BLaER1 treated with 17β-estradiol and CSF1 and Interleukin-3, amounts not matched to agents 10 nM and 100 nM (cell line): Measurements from ENCODE around the gene SLC2A2.

ENCODE experiments used
- H3K27ac ChIP-seq, 11 experiments: shearing (Covaris generic); formaldehyde crosslinking; 2 replicates each; pipeline ENCODE4 v1.8.1; 2022
- H3K27me3 ChIP-seq, 11 experiments: shearing (Covaris generic); formaldehyde crosslinking; 2 replicates each; pipeline ENCODE4 v1.8.1; 2022
- H3K36me3 ChIP-seq, 11 experiments: shearing (Covaris generic); formaldehyde crosslinking; 2 replicates each; pipeline ENCODE4 v1.8.1; 2022
- H3K4me1 ChIP-seq, 10 experiments: shearing (Covaris generic); formaldehyde crosslinking; 2 replicates each; pipeline ENCODE4 v1.8.1; 2022
- H3K4me2 ChIP-seq, 11 experiments: shearing (Covaris generic); formaldehyde crosslinking; 2 replicates each; pipeline ENCODE4 v1.8.1; 2022
- H3K4me3 ChIP-seq, 10 experiments: shearing (Covaris generic); formaldehyde crosslinking; 2 replicates each; pipeline ENCODE4 v1.8.1; 2022
- H3K9ac ChIP-seq, 11 experiments: shearing (Covaris generic); formaldehyde crosslinking; 2 replicates each; pipeline ENCODE4 v1.8.1; 2022
- H3K9me3 ChIP-seq, 11 experiments: shearing (Covaris generic); formaldehyde crosslinking; replicated peaks in 1 of 11; 2 replicates each; pipeline ENCODE4 v1.8.1; 2022
- H4K20me1 ChIP-seq, 11 experiments: shearing (Covaris generic); formaldehyde crosslinking; 2 replicates each; pipeline ENCODE4 v1.8.1; 2022
- Cebpa-rat ChIP-seq, 11 experiments: shearing (Covaris generic); IDR thresholded peaks; 2 replicates each; pipeline ENCODE4 v1.8.1; 2022

The SLC2A2 gene

DNA sequence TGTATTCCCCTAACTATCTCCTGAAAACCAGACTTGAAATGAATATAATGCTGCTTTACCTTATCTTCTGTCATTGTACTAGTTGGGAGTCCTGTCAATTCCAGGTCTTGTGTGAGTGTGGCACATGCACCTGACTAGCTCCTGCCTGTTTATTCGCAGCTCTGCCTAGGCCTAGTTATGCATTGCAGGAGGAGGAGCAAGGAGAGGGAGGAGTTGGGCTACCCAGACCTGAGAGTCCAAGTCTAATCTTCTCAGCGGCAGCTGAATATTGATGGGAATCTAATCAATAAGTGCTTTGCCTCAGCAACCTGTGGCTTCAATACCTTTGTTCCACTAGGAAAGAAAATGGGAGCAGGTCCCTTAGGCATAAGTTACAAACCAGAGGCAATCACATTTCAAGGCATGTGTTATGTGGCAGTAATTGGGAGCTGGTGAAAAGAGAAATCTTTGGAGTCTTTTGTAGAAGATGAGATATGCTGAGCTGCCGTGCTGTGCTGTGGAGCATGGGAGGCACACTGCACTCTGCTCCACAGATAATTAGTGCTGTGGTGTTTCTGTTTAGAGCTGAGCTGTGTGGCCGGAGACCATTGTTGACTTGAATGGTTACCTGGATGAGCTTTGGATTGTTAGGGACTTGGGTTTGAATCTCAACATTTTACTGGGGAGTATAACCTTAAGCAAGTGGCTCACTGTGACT is at the start of gene SLC2A2:
TSS of gene SLC2A2 (minus strand) at position 124 of the 697 bp plus-strand sequence. CDS start at position 74, 50 bp downstream.
- Histone ChIP-seq H3K4me2 (no peak within 1 kb of the TSS), H3K27me3 (peaks cover 0 to 19% (median 13%) of the 10 kb centered on the region in 11 experiments; a peak in 19 of 22 replicates)

DNA sequence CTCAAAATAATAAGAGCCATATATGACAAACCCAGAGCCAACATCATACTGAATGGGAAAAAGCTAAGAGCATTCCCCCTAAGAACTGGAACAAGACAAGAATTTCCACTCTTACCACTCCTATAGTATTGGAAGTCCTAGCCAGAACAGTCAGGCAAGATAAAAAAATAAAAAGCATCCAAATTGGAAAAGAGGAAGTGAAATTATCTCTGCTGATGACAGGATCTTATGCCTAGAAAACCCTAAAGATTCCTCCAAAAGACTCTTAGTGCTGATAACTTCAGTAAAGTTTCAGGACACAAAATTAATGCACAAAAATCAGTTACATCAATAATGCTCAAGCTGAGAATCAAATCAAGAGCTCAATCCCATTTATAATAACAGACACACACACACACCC is 45.9 kb upstream of the SLC2A2 start:
- Histone ChIP-seq H3K27me3 (no peaks in the 10 kb centered on the region), H3K36me3 (peaks cover 0 to 8% (median 0%) of the 10 kb centered on the region in 11 experiments; a peak in 1 of 22 replicates), H4K20me1 (no peaks in the 10 kb centered on the region), H3K4me2 (no peak overlapping the region), H3K4me1 (peaks cover 0 to 5% (median 0%) of the 10 kb centered on the region in 10 experiments; a peak in 2 of 20 replicates), H3K27ac (no peak overlapping the region), H3K4me3 (no peak overlapping the region), H3K9me3 (no peaks in the 10 kb centered on the region), H3K9ac (no peak overlapping the region)
- TF ChIP-seq Cebpa-rat (IDR thresholded peaks at IDR 0.05), result no peak

More for the DNA sequence above, at the start of gene SLC2A2:
- H3K9me3 ChIP-seq, result peaks cover 0 to 6% (median 0%) of the 10 kb centered on the region in 11 experiments; a peak in 3 of 22 replicates
- no peak within 1 kb of the TSS for H3K9ac ChIP-seq
- H3K36me3 ChIP-seq, result no peaks in the 10 kb centered on the region
- TF ChIP-seq Cebpa-rat (IDR thresholded peaks at IDR 0.05), result no peak
- H3K27ac ChIP-seq, result no peak within 1 kb of the TSS
- no peaks in the 10 kb centered on the region for H4K20me1 ChIP-seq
- no peaks in the 10 kb centered on the region for H3K4me1 ChIP-seq
- no peak within 1 kb of the TSS for H3K4me3 ChIP-seq

DNA sequence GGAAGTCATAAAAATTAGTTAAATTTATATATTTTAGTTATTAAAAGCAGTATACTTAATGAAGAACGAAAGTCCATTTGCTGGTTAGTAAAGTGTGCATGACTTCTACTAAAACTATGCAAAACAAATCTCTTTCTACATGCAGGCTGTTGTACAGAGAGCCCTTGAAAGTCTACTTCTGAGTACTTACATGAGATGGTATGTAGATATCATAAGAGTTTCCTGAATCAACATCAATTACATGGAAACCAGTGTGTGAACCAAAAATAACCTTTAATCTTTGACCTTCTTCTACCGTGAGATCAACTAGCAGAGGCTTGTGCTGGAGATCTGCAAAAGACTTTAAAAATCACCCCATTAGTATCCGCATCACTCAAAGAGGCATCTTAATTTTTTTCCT is 42.1 kb upstream of the SLC2A2 start:
- no peaks in the 10 kb centered on the region for H3K27me3 ChIP-seq
- no peak overlapping the region for H3K4me3 ChIP-seq
- H3K4me1 ChIP-seq, result peaks cover 0 to 5% (median 0%) of the 10 kb centered on the region in 10 experiments; a peak in 2 of 20 replicates
- H3K36me3 ChIP-seq, result peaks cover 0 to 17% (median 0%) of the 10 kb centered on the region in 11 experiments; a peak in 3 of 22 replicates
- H3K9me3 ChIP-seq, result no peaks in the 10 kb centered on the region
- H3K27ac ChIP-seq, result no peak overlapping the region
- no peak overlapping the region for H3K9ac ChIP-seq
- H3K4me2 ChIP-seq, result no peak overlapping the region
- no peak for TF ChIP-seq Cebpa-rat (IDR thresholded peaks at IDR 0.05)
- no peaks in the 10 kb centered on the region for H4K20me1 ChIP-seq

DNA sequence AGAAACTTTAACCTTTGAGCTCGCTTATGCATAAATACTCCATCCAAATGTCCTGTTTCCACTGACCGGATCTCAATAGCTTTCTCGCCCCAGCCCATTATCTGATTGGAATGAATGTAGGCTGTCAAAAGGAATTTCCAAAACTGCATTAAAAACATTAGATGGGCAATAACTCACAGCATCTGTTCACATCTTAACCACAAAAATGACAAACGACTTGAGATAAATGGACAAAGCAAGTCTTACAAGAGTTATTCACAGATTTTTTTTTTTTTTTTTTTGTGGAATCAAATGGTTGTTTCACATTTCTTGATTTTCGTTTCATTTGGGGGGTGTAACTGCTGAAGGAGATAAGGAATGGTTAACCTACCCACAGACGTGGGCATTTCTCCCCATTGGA is 39.7 kb upstream of the SLC2A2 start:
- no peak for TF ChIP-seq Cebpa-rat (IDR thresholded peaks at IDR 0.05)
- H3K27me3 ChIP-seq, result no peaks in the 10 kb centered on the region
- H4K20me1 ChIP-seq, result no peaks in the 10 kb centered on the region
- no peaks in the 10 kb centered on the region for H3K9me3 ChIP-seq
- H3K4me3 ChIP-seq, result no peak overlapping the region
- no peak overlapping the region for H3K9ac ChIP-seq
- no peaks in the 10 kb centered on the region for H3K4me1 ChIP-seq
- H3K27ac ChIP-seq, result no peak overlapping the region
- no peak overlapping the region for H3K4me2 ChIP-seq
- H3K36me3 ChIP-seq, result peaks cover 0 to 17% (median 0%) of the 10 kb centered on the region in 11 experiments; a peak in 3 of 22 replicates

- H3K9ac ChIP-seq, result no peak overlapping the region
- no peaks in the 10 kb centered on the region for H4K20me1 ChIP-seq
- no peaks in the 10 kb centered on the region for H3K4me1 ChIP-seq
- no peak overlapping the region for H3K4me3 ChIP-seq
- peaks cover 0 to 17% (median 0%) of the 10 kb centered on the region in 11 experiments; a peak in 3 of 22 replicates for H3K36me3 ChIP-seq
- no peak overlapping the region for H3K27ac ChIP-seq
- H3K4me2 ChIP-seq, result no peak overlapping the region
- no peaks in the 10 kb centered on the region for H3K27me3 ChIP-seq
- TF ChIP-seq Cebpa-rat (IDR thresholded peaks at IDR 0.05), result no peak
- no peaks in the 10 kb centered on the region for H3K9me3 ChIP-seq
Measured at GRCh38 chr3:171065732-171066131, 39.2 kb upstream of the SLC2A2 start.

DNA sequence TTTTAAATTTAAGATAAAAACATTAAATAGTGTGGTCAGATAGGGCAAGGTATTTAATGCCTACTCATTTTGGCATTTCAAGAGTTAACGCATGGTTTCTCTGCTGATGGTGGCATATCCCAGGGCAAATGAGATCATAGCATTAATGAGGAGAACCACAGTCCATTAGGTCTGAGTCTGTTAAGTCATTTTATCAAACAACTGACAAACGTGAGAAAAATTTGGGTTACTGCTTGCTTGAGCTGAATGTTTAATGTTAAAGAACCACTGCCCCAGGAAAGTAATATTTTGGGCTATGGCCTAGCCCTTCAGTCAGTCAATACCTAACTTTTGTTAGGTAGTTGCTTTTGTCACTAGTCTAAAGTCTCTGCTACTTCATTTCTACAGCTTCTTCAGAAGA is 37.9 kb upstream of the SLC2A2 start:
- no peak overlapping the region for H3K4me3 ChIP-seq
- H4K20me1 ChIP-seq, result no peaks in the 10 kb centered on the region
- H3K4me2 ChIP-seq, result no peak overlapping the region
- H3K9me3 ChIP-seq, result no peaks in the 10 kb centered on the region
- no peaks in the 10 kb centered on the region for H3K27me3 ChIP-seq
- no peaks in the 10 kb centered on the region for H3K4me1 ChIP-seq
- TF ChIP-seq Cebpa-rat (IDR thresholded peaks at IDR 0.05), result no peak
- peaks cover 0 to 17% (median 0%) of the 10 kb centered on the region in 11 experiments; a peak in 3 of 22 replicates for H3K36me3 ChIP-seq
- no peak overlapping the region for H3K9ac ChIP-seq
- no peak overlapping the region for H3K27ac ChIP-seq

DNA sequence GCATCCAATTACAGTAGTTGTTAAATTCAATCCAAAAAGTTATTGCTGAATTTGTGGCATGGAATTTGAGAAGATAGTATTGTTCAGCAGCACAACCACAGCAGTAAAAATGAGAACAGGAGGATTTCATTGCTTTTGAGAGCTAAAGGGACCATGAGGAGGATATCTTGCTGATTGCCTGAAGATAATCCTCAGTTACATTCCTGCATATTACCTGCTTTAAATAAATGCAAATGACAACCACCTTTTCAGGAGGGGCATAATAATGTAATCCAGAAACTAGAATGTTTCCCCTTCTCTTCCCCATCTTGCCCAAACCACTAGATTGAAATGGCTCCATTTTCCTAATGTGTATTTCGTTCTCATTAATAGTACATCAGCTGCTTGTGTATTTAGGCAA is 35.2 kb upstream of the SLC2A2 start:
- H3K4me1 ChIP-seq, result no peaks in the 10 kb centered on the region
- no peak overlapping the region for H3K4me2 ChIP-seq
- no peak overlapping the region for H3K27ac ChIP-seq
- H3K36me3 ChIP-seq, result peaks cover 0 to 17% (median 0%) of the 10 kb centered on the region in 11 experiments; a peak in 3 of 22 replicates
- H3K4me3 ChIP-seq, result no peak overlapping the region
- no peaks in the 10 kb centered on the region for H4K20me1 ChIP-seq
- no peak overlapping the region for H3K9ac ChIP-seq
- no peaks in the 10 kb centered on the region for H3K27me3 ChIP-seq
- H3K9me3 ChIP-seq, result no peaks in the 10 kb centered on the region
- TF ChIP-seq Cebpa-rat (IDR thresholded peaks at IDR 0.05), result no peak

DNA sequence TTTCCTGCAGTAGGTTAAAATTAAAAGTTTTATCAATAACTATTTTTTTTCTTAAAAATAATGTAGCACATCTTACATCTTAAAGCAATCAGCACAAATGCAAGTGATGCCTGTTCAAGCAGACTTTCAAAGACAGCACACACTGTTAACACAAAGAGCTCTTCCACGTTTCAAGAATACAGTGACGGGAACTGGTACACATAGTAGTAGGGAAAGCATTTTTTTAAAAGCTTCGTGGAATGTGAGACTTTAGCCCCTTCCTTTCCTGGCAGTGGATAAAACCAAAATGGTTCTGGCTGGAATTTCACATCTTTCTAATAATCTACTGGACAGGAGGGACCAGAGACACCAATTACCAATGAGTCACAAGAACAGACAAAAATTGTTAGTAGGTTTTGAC is 33.5 kb upstream of the SLC2A2 start:
- Histone ChIP-seq H4K20me1 (no peaks in the 10 kb centered on the region), H3K4me3 (no peak overlapping the region), H3K9me3 (no peaks in the 10 kb centered on the region), H3K9ac (no peak overlapping the region), H3K27me3 (no peaks in the 10 kb centered on the region), H3K36me3 (0 out of 22 replicates have a peak, but pooled peaks cover 0 to 1% (median 0%) of the 10 kb centered on the region in 11 experiments), H3K27ac (no peak overlapping the region), H3K4me1 (no peaks in the 10 kb centered on the region), H3K4me2 (no peak overlapping the region)
- no peak for TF ChIP-seq Cebpa-rat (IDR thresholded peaks at IDR 0.05)

DNA sequence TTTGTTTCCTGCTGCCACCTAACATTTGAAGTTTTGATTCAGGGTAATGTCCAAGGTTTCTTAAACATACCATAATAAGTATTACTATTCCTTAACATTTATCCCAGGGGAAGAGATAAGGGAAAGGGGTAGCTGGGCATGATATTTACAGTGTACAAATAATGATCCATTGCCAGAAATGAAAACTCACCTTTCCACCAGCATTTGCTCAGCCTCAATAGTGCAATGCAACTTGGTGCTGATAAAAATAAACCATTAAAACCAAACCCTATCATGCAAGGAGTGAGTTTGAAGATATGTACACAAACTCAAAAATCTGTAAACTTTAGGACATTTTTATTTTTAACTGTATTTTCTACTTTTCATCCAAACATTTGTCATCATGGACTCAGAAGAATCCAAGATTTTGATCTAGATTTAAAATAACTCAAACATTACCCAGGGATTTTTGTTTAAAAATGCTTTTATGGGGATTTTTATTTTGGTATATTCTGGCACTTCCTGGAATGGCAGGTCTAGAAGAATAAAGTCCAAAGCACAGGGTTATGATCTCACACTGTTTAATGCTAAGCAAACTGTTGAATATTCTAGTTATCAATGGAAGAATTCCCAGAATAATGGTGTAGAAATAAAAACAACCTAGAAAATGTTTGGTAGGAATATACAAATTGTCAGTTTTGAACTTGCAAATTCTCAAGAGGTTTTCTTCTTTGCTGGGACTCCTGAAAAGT is 32.5 kb upstream of the SLC2A2 start:
- TF ChIP-seq Cebpa-rat (IDR thresholded peaks at IDR 0.05), result no peak
- Histone ChIP-seq H3K4me2 (no peak overlapping the region), H3K27me3 (no peaks in the 10 kb centered on the region), H3K9ac (no peak overlapping the region), H3K4me3 (no peak overlapping the region), H4K20me1 (no peaks in the 10 kb centered on the region), H3K36me3 (no peaks in the 10 kb centered on the region), H3K4me1 (no peaks in the 10 kb centered on the region), H3K9me3 (no peaks in the 10 kb centered on the region), H3K27ac (no peak overlapping the region)
